ENCODE data around the gene PVRIG. TPM values are rescaled to one million over a fixed set of nuclear protein-coding genes. Genes with fewer than 3 reads are reported as not detected.

The PVRIG gene
- total and polyA plus RNA-seq, 2 of the 8 experiments (the other 6 are each of a cell fraction or from before 2014, with no cell fraction given), result 0.15 TPM; not detected in 1

GRCh38 chr7:100266576-100267354 is 47.0 kb downstream of the PVRIG start:
- Histone ChIP-seq H3K56ac (replicated peaks; ENCODE audit: insufficient read length, low read depth, low read length) (no peak overlapping the region), H3K79me2 (ENCODE audit: control insufficient read depth in 1 of 2, insufficient read depth in 2 of 2, low read length in 2 of 2) (peaks cover 3 to 39% of the 10 kb centered on the region in 2 experiments), H2AFZ (ENCODE audit: low read length) (no peak overlapping the region), H2BK20ac (ENCODE audit: low read length) (no peak overlapping the region), H3K4me1 (replicated peaks in 1 of 4; ENCODE audit: control insufficient read depth in 3 of 4, insufficient read depth in 4 of 4, low read length in 3 of 4) (peaks cover 0 to 12% (median 7%) of the 10 kb centered on the region in 4 experiments; a peak in 6 of 7 replicates), H3K79me1 (ENCODE audit: low read depth, low read length) (peaks cover 5% of the 10 kb centered on the region), H2BK12ac (ENCODE audit: low read depth, low read length) (no peak overlapping the region), H3K9me3 (ENCODE audit: insufficient read depth in 2 of 2, low read depth in 1 of 2, low read length in 1 of 2) (no peaks in the 10 kb centered on the region), H3K9ac (replicated peaks in 1 of 4; ENCODE audit: extremely low read depth in 1 of 4, low read depth in 3 of 4, low read length in 3 of 4) (no peak overlapping the region), H3K27ac (ENCODE audit: low read depth, low read length) (no peak overlapping the region), H3K23me2 (ENCODE audit: low read depth, low read length) (peaks cover 5% of the 10 kb centered on the region; the same call in 1 of the 2 replicates), H3K18ac (ENCODE audit: extremely low read depth, low read length) (no peak overlapping the region; the same call in 1 of the 2 replicates), H4K8ac (ENCODE audit: extremely low read depth, insufficient read depth, low read length) (no peak overlapping the region), H3K36me3 (ENCODE audit: control insufficient read depth in 2 of 4, insufficient read depth in 4 of 4, low read length in 3 of 4) (no peaks in the 10 kb centered on the region), H3K27me3 (replicated peaks in 1 of 4; ENCODE audit: control insufficient read depth in 3 of 4, extremely low read depth in 1 of 4, insufficient read depth in 3 of 4, low read length in 3 of 4) (no peaks in the 10 kb centered on the region), H3K4me3 (ENCODE audit: extremely low read depth in 1 of 4, insufficient read depth in 2 of 4, low read depth in 3 of 4, low read length in 4 of 4) (no peak overlapping the region), H4K91ac (replicated peaks; ENCODE audit: insufficient read length, low read length) (no peak overlapping the region), H3K14ac (ENCODE audit: insufficient read length) (no peak overlapping the region), H2BK120ac (replicated peaks; ENCODE audit: low read depth, low read length) (no peak overlapping the region), H4K20me1 (replicated peaks in 1 of 2; ENCODE audit: control insufficient read depth in 1 of 2, insufficient read depth in 2 of 2, low read length in 2 of 2) (peaks cover 0 to 4% of the 10 kb centered on the region in 2 experiments), H2AK5ac (ENCODE audit: low read depth, low read length) (no peak overlapping the region), H3K4ac (replicated peaks; ENCODE audit: insufficient read length, low read depth, low read length) (no peak overlapping the region), H3K23ac (ENCODE audit: insufficient read length) (no peak overlapping the region), H3K4me2 (ENCODE audit: insufficient read depth in 1 of 2, low read depth in 2 of 2, low read length in 2 of 2) (no peak overlapping the region), H2BK15ac (ENCODE audit: low read length) (no peak overlapping the region), H2BK5ac (ENCODE audit: low read depth, low read length) (no peak overlapping the region), H4K5ac (ENCODE audit: insufficient read length, low read depth, low read length) (no peak overlapping the region)
- FAIRE-seq (no peak), DNase-seq (ENCODE audit: low read depth in 1 of 2, low spot score in 2 of 2) (no peak)
- CTCF ChIA-PET (ENCODE audit: partially characterized antibody), result interaction anchor here (1.4 to 2.3 kb wide), 3 partner anchors 19 to 134 kb away, joined by 3 to 6 read pairs (median 5); no protein-coding TSS in a partner anchor
- WGBS, 2 experiments (ENCODE audit: extremely low coverage in 1 of 2, insufficient coverage in 1 of 2, insufficient read length in 1 of 2, insufficient replicate concordance in 2 of 2, low coverage in 1 of 2, low lambda C conversion rate in 2 of 2, missing lambda C conversion rate in 1 of 2), result 89% methylated on average over 10 of the region's 10 CpGs; no CpG with 5 or more reads in 1 of the 2 experiments
- POLR2A ChIA-PET (ENCODE audit: partially characterized antibody), result interaction anchor here (0.7 to 1.7 kb wide), 2 partner anchors 11 to 161 kb away, joined by 4 to 5 read pairs; no protein-coding TSS in a partner anchor
- TF ChIP-seq CHD2 (IDR thresholded peaks at IDR 0.05; ENCODE audit: low read length), result no peak
- TF ChIP-seq GTF2F1 (IDR thresholded peaks at IDR 0.05; ENCODE audit: borderline replicate concordance, low read depth, low read length), result no peak
- TF ChIP-seq JUN (IDR thresholded peaks at IDR 0.05; ENCODE audit: low read depth, low read length), result no peak
- TF ChIP-seq CTCF (IDR thresholded peaks at IDR 0.05; ENCODE audit: control extremely low read depth in 1 of 3, insufficient read depth in 1 of 3, low read depth in 1 of 3, low read length in 3 of 3), result no peak
- TF ChIP-seq SIRT6 (IDR thresholded peaks at IDR 0.05; ENCODE audit: low read length), result no peak
- no peak for TF ChIP-seq HDAC2 (IDR thresholded peaks at IDR 0.05; ENCODE audit: borderline replicate concordance in 1 of 2, low read depth in 2 of 2, low read length in 2 of 2)
- TF ChIP-seq CEBPB (IDR thresholded peaks at IDR 0.05; ENCODE audit: low read depth, low read length), result no peak
- TF ChIP-seq SRF (IDR thresholded peaks at IDR 0.05; ENCODE audit: low read depth, low read length), result no peak
- no peak for TF ChIP-seq JUND (IDR thresholded peaks at IDR 0.05; ENCODE audit: low read length)
- TF ChIP-seq GABPA (IDR thresholded peaks at IDR 0.05; ENCODE audit: borderline replicate concordance, insufficient read depth, low read length), result no peak
